Measurements from ENCODE around the gene CASKIN2. TPM values are rescaled to one million over a fixed set of nuclear protein-coding genes. Genes with fewer than 3 reads are reported as not detected.

CASKIN2 gene
- total and polyA plus RNA-seq, 2 of the 4 experiments (the other 2 are of a cell fraction), result 2.9 to 6.9 TPM

GRCh38 chr17:75542728-75543336 is 27.5 kb upstream of the CASKIN2 start:
- no peak overlapping the region for H4K8ac ChIP-seq (ENCODE audit: low read depth in 2 of 2, low read length in 2 of 2)
- no peak overlapping the region for H3K56ac ChIP-seq (ENCODE audit: extremely low read depth, insufficient read depth, low read length)
- no peak overlapping the region for H2BK120ac ChIP-seq (ENCODE audit: low read depth, low read length)
- 84% methylated on average over 4 of the region's 15 CpGs; no CpG with 5 or more reads in 1 of the 2 experiments for WGBS, 2 experiments (ENCODE audit: extremely low coverage in 2 of 2, insufficient read length in 1 of 2)
- no peak overlapping the region for H4K91ac ChIP-seq (ENCODE audit: insufficient read depth, low read depth, low read length)
- H2BK5ac ChIP-seq (ENCODE audit: low read depth, low read length, poor library complexity, severe bottlenecking), result no peak overlapping the region
- H3K27me3 ChIP-seq (ENCODE audit: control insufficient read depth, insufficient read depth, low read length), result peaks cover 66% of the 10 kb centered on the region
- TF ChIP-seq BHLHE40 (IDR thresholded peaks at IDR 0.05; ENCODE audit: low read depth, low read length) (no peak), RCOR1 (IDR thresholded peaks at IDR 0.05; ENCODE audit: insufficient replicate concordance, low read length) (no peak), MAZ (IDR thresholded peaks at IDR 0.05; ENCODE audit: borderline replicate concordance, low read depth, low read length) (no peak), MAFK (IDR thresholded peaks at IDR 0.05; ENCODE audit: low read depth, low read length) (no peak), NFE2L2 (IDR thresholded peaks at IDR 0.05; ENCODE audit: low read depth, low read length) (no peak), CEBPB (IDR thresholded peaks at IDR 0.05; ENCODE audit: low read depth, low read length) (no peak), FOS (IDR thresholded peaks at IDR 0.05; ENCODE audit: low read depth, low read length) (no peak), CHD1 (IDR thresholded peaks at IDR 0.05; ENCODE audit: low read depth, low read length) (no peak), RFX5 (IDR thresholded peaks at IDR 0.05; ENCODE audit: low read depth, low read length) (no peak), MXI1 (IDR thresholded peaks at IDR 0.05; ENCODE audit: borderline replicate concordance, low read depth, low read length) (no peak), SMC3 (IDR thresholded peaks at IDR 0.05; ENCODE audit: low read depth, low read length) (no peak), POLR2A (IDR thresholded peaks at IDR 0.05; ENCODE audit: low read depth, low read length) (no peak), RAD21 (IDR thresholded peaks at IDR 0.05; ENCODE audit: low read length) (no peak), CTCF (conservative IDR thresholded peaks at IDR 0.05; ENCODE audit: low read depth, low read length) (no peak)
- TF ChIP-seq, protein P1, sequence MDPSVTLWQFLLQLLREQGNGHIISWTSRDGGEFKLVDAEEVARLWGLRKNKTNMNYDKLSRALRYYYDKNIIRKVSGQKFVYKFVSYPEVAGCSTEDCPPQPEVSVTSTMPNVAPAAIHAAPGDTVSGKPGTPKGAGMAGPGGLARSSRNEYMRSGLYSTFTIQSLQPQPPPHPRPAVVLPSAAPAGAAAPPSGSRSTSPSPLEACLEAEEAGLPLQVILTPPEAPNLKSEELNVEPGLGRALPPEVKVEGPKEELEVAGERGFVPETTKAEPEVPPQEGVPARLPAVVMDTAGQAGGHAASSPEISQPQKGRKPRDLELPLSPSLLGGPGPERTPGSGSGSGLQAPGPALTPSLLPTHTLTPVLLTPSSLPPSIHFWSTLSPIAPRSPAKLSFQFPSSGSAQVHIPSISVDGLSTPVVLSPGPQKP (IDR thresholded peaks at IDR 0.05; ENCODE audit: borderline replicate concordance, low read depth, low read length), result no peak
- TF ChIP-seq, protein P2, sequence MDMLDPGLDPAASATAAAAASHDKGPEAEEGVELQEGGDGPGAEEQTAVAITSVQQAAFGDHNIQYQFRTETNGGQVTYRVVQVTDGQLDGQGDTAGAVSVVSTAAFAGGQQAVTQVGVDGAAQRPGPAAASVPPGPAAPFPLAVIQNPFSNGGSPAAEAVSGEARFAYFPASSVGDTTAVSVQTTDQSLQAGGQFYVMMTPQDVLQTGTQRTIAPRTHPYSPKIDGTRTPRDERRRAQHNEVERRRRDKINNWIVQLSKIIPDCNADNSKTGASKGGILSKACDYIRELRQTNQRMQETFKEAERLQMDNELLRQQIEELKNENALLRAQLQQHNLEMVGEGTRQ (IDR thresholded peaks at IDR 0.05; ENCODE audit: low read depth, low read length), result no peak
- intact Hi-C loops (cut with micrococcal nuclease), result no loop called here
- H2AK9ac ChIP-seq (replicated peaks; ENCODE audit: low read depth, low read length, poor library complexity), result no peak overlapping the region
- POLR2A ChIA-PET (ENCODE audit: unreplicated experiment), result no interaction called here
- no peak overlapping the region for H3K4ac ChIP-seq (ENCODE audit: low read depth, low read length)
- no peak overlapping the region for H4K5ac ChIP-seq (ENCODE audit: low read depth, low read length)
- ATAC-seq (ENCODE audit: low read depth) (no peak), DNase-seq (no peak)
- no peak overlapping the region for H3K14ac ChIP-seq (replicated peaks; ENCODE audit: low read depth, low read length)
- H2BK20ac ChIP-seq (ENCODE audit: low read depth, low read length), result no peak overlapping the region
- H3K23ac ChIP-seq (ENCODE audit: low read depth, low read length), result no peak overlapping the region
- no peaks in the 10 kb centered on the region for H3K9me1 ChIP-seq (ENCODE audit: insufficient read depth, low read length)
- no peaks in the 10 kb centered on the region for H3K9me3 ChIP-seq (ENCODE audit: control insufficient read depth, insufficient read depth, low read length)
- no peaks in the 10 kb centered on the region for H3K79me1 ChIP-seq (ENCODE audit: low read depth in 1 of 2, low read length in 2 of 2)
- no peaks in the 10 kb centered on the region for H3K36me3 ChIP-seq (ENCODE audit: control insufficient read depth, insufficient read depth, low read length)
- in situ Hi-C loops (cut with MboI; ENCODE audit: low sequenced_read_pairs), result no loop called here
- BruUV-seq (replicated peaks), result no TSS peak
- no peak overlapping the region for H2AK5ac ChIP-seq (ENCODE audit: low read depth, low read length)
- H3K18ac ChIP-seq (ENCODE audit: low read depth, low read length), result no peak overlapping the region
- no peaks in the 10 kb centered on the region for H3K4me1 ChIP-seq (ENCODE audit: control insufficient read depth, insufficient read depth, low read length)
- no peak overlapping the region for H3K27ac ChIP-seq (ENCODE audit: insufficient read depth, low read length)
- no peak overlapping the region for H2BK15ac ChIP-seq (ENCODE audit: low read depth, low read length)
- no peak overlapping the region for H3K4me3 ChIP-seq (ENCODE audit: insufficient read depth, low read depth, low read length)
- no peak overlapping the region for H2AFZ ChIP-seq (replicated peaks; ENCODE audit: low read length, poor library complexity)
- H3K9ac ChIP-seq (ENCODE audit: low read depth, low read length), result no peak overlapping the region
- H4K20me1 ChIP-seq (ENCODE audit: insufficient read depth, low read length), result no peaks in the 10 kb centered on the region
- H3K4me2 ChIP-seq (ENCODE audit: low read depth, low read length), result no peak overlapping the region
- CTCF ChIA-PET, result no interaction called here
- dilution Hi-C loops (cut with HindIII; ENCODE audit: low sequenced_read_pairs, unreplicated experiment), result no loop called here

All from IMR-90 (cell line).